HG03097 (cell line): ENCODE results near the gene MCOLN2.
"Not testable (repeated sequence)": the region's sequence is repeated elsewhere in the genome, so short reads cannot be mapped to it uniquely, and the experiment has no call there.

ENCODE experiments used
- ATAC-seq: cut with Tn5 transposase; IDR thresholded peaks from one replicate; pipeline ENCODE4 v1.9.1; 2021; ENCODE audit not compliant: unreplicated experiment, low FRiP score

Gene MCOLN2

DNA sequence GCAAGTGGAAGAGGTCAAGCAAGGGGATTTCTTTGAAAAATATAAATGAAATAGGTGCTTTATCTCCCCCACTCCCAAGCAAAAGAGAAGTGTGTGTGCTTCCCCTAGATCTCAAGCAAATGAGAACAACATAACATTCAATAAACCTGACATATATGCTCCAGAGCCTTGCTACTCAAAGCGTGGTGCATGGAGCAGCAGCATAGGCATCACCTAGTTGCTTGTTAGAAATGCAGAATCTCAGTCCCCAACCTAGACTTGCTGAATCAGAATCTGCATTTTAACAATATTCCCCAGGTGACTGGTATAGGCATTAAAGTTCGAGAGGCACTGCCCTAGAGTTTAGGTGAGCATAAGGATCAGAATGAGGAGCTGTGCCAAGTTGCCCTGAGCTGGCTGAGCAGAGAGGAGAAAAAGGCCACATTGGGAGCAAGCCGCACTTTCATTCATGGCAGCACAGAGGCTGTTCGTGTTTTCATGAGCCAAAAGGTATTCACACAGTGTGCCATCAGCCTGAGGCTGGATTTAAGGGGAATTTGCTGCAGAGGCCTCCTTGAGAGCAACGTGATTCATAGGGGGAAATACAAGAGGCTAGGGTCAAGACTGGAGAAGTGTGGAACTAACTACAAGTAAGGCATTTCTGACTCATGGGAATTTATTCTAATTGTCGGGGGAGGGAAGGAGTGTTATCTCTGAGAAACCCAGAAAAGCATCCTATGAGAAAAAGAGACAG, 89.7 kb downstream of the MCOLN2 start:
- ATAC-seq = no peak

DNA sequence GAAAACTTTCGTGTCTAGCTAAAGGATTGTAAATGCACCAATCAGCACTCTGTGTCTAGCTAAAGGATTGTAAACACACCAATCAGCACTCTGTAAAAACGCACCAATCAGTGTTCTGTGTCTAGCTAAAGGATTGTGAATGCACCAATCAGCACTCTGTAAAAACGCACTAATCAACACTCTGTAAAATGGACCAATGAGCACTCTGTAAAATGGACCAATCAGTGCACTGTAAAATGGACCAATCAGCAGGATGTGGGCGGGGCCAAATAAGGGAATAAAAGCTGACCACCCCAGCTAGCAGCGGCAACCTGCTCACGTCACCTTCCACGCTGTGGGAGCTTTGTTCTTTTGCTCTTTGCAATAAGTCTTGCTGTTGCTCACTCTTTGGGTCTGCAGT, 94.2 kb downstream of the MCOLN2 start:
- ATAC-seq = not testable (repeated sequence)

DNA sequence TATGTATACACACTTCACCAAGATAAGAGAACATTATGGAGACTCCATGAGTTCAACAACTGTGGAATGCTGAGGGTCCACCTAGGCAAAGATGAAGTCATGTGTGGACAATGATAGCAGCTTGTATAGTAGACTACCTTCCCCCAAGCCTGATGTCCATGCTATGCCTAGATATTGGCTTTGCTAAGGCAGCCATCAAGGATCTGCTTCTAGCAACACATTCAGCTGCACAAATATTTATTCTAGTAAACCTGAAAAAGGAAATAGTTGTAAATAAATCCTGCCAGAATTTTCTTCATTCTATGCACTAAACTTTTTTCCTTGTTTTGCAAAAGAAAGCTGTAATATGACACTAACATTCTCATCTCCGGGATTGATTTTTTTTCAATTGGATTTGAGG, 96.9 kb downstream of the MCOLN2 start:
- ATAC-seq = no peak

DNA sequence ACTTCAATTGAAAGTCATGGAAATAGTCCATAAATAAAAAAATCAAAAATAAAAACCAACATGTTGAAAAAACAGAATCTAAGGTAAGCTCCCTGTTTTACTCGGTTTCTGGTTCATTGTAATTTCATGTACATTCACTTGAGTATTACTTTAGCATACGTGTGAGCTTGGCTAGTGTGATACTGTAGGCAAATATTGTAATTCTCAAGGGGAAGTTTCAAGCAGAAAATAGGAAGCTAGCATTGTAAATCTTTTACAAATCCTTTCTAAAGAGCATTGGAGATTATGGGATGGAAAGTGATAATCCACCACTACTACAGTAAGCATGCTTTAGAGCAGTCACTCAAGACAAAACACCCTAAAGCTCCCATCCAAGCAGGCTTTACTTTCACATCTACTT, 100.6 kb downstream of the MCOLN2 start:
- ATAC-seq = no peak

DNA sequence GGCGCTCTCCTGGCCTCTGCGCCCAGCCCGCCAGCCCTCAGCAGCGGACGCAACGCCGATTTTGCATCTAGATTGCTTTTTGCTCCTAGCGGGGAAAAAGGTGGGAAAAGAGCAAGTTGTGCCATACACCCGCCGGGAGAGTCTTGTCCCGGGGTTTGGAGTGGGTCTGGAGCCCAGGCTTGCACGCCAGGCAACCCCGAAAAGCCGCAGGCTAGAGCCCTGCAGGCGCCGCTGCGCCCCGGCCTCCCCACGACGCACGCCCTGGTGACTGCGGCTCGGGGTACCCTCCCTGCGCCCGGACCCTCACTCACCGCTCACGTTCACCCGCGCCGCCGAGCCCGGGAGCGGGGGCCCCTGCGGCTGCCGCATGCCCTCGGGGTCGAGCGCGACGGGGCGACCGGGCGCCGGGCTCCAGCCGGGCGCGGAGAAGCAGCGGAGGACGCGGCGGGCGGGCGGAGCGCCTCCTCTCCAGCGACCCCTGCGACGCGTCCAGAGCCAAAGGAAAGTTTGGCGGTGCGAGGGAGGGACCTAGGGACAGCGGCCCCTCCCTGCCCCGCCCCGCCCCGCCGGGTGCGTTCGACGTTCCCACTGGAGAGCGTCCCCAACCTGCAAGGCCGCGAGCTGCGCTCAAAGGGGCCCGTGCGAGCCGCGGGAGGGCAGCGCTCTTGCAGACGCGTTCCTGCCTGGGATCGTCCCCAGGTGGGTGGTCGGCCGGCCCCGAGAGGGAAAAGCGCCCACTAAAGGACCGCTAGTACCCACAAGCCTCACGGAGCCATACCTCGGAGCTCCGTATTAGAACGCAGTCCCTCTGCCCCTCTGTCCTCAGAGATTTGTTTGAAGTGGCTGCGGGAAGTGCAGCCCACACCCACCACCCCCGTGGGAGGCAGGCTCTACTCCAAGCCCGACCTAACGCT, 104.0 kb downstream of the MCOLN2 start, which contains the start of gene LPAR3:
LPAR3 (minus strand) TSS at position 502 of the 914 bp plus-strand sequence. CDS start 27,086 bp downstream, outside the sequence.
- ATAC-seq = no peak

DNA sequence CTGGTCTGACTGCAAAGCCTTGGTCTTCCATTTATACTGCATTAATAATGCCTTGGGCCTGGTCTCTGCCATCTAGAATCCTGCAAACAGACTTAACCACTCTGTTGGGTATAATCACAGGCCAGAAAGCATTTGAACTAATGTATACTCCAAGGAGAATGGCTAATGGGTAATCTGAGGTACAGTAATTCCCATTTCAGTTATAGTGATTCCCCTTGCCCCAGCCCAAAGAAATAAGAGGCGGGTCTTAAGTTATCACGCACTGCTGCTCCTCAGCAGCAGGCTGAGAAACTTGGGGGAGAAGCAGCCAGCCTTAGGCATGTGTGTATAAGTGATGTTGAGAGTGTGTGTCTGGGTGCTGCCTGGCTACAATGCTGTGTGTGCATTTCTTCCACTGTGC, 106.3 kb downstream of the MCOLN2 start:
- ATAC-seq = no peak

DNA sequence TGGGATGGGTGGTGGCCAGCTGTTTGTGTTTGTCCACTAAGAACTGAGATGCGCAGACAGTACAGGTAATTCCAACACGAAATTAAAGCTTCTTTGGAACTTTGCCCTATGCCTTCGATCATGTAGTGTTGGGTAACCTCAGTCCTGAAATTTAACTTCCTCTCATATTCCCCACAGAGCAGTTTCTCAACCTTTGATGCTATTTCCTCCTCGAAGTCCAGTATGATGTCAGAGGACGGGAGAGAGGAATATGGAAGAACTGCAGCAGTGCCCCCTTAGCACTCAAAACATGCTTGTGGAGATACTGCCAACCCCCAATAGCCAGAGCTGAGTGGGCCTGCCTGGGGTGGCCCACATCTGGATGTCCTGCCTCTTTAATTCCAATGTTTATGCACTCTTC, 107.5 kb downstream of the MCOLN2 start:
- ATAC-seq = no peak

DNA sequence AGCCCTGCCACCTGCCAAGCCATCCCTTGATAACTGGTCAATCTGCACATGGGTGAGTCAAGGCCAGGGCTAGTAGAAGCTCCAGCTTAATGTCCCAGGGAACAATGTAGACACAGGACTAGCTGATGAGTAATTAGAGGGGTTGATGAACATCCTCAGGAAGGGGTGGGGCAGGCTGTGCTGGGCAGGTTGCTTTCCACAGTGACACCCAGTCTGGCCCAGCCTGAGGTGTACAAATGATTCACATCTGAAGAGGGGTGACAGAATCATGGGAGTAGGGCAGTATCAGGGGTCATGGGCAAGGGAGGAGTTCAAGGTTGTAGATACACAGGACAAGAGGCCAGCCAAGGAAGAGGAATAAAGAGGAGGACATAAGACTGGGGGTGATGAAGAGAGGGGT, 108.2 kb downstream of the MCOLN2 start:
- no peak for ATAC-seq

DNA sequence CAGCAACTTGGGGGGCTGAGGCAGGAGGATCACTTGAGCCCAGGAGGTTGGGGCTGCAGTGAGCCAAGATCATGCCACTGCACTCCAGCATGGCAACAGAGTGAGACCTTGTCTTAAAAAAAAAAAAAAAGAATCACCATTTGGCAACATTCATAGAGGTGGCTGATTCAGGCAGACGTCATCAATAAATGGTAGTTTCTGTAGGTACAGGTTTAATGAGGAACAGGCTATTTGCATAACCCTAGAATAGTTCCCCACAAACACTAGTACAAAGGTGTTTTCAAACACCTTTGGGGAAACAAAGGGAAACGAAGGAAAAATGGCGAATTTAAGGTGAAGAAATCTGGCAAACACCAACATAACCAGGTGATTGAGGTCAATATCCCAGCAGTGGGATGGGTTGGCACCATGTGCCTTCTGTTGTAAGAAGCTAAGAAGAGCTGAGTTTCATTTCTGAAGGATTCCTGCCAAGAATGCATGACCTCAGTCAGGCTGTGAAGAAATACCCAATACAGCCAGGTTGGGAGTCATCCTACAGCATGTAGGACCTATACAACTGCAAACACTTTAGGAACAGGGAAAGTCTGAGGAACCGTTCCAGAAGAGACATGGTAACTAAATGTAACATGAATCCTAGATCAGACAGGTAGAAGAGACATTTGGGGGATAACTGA, 109.5 kb downstream of the MCOLN2 start:
- no peak for ATAC-seq

DNA sequence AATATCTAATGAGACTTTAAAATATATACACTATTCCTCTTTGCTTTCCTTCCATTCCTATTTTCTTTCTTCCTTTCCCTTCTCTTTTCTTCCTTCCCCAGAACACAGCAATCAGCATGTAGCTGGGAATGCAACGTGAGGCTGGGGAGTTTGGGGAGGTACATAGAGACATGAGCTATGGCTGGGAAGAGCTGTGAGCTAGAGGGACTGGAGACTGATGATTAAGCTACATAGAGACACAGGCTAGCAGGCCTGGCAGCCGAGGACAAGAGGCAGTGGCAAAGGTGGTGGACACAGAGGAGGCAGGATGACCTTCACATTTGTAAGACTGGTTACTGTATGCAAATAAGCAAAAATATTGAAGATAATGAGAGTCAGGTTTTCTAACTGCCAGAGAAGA, 111.4 kb downstream of the MCOLN2 start:
- no peak for ATAC-seq

DNA sequence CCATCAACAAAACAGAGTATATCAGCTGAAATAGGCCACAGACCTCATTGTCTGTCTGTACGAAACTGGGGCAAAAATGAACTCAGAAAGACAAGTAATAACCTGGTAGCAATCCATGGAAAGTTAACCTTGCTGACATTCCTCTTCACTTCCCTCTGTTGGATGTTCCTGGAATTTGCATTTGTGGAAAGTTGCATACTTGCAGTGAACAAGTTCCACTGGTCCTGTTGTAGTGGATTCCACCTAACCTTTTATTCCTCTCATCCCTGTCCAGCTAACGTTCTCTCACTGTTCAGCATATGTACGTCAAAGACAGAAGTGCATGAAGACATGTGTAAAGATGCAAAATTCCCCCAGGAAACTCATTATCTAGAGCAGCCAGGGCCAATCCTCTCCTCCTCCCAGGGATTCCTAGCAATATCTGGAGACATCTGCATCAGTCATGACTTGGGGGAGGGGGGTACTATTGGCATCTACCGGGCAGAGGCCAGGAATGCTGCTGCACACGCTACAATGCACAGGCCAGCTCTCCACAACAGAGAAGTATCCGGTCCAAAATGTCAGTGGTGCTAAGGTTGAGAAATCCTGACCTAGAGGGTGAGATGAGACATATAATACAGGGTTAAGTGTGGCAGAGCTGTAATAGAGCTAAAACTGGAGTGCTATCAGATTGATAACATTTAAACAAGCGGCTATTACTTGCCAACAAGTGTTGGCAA, 112.1 kb downstream of the MCOLN2 start:
- no peak for ATAC-seq

DNA sequence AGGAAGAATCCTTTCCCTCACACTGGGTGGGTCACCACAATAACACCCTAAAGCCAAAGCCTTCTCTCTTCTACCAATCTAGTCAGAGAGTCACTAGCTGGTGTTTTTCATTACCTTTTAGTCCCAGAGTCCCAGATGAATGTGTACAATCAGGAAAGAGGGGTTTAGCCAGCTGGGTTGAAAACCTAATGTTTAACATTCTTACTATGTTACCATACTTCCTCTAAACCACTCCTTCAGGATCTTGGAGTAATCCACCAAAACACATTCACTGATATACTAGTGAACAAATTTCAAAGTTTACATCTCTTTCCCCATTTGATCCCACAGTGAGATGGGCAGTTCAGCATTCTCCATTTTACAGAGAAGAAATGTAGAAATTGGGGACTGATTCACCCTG, 113.6 kb downstream of the MCOLN2 start:
- no peak for ATAC-seq

DNA sequence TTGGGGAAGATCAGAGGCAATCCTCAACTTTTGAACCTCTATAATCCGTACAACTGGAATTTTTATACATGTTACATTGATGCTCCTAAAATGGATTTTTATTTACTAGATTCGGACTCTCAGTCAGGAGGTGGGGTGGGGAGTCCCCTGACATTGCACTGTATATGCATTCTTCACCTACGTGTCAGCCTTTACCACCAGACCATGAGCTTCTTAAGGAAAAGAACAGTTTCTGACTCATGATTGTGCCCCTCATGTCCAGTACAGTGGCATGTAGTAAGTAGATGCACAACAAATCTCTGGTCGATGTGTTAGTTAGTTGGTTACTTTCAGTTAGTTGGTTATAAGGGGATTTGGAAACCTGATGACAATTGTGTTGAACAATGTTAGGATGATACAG, 119.3 kb downstream of the MCOLN2 start:
- ATAC-seq = no peak

DNA sequence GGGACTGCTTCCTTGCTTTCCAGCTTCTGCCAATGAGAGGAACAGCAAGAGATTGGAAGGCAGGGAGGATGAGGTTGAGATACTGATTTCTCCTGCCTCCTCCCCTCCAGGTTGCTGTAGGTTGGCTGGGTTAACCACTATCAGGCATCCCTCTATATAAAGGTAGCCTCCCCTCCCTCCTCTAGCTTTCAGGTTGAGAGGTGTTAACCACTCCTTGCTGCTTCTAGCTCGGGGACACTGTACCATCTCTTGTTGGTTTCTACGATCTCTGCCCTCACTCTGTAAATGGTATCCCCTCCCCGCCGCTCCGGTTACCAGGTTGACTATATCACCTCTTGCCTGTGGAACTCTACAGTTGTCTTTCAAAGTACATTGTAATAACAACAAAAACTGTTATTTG, 120.6 kb downstream of the MCOLN2 start:
- no peak for ATAC-seq
